A549 (cell line): ENCODE data around the gene ACAD9. TPM values are rescaled to one million over a fixed set of nuclear protein-coding genes. Genes with fewer than 3 reads are reported as not detected.

ENCODE experiments used
- ATAC-seq, 2 experiments: fragments of 200-7000 bp in 1 of 2; fragments of >200 bp in 1 of 2; cut with Nextera tagmentation in 1 of 2; cut with Tn5 transposase in 1 of 2; 3 replicates each; pipeline versions ENCODE4 v1.8.0 to v1.9.1; 2018 to 2020; ENCODE audit warnings: mild to moderate bottlenecking in 1 of 2, moderate library complexity in 1 of 2
- CTCF ChIA-PET: fragments of 300-600 bp; sonication (Branson Sonifier 250); formaldehyde crosslinking; extraction: SDS; loops from one replicate; lab custom pipeline; 2021; ENCODE audit warnings: antibody characterized with exemption, inconsistent platforms; lab: Yijun Ruan, JAX
- POLR2A ChIA-PET: fragments of 350-600 bp; formaldehyde crosslinking; extraction: SDS; loops from one replicate; lab custom pipeline; 2021; ENCODE audit warnings: antibody characterized with exemption, inconsistent platforms; lab: Yijun Ruan, JAX
- DNase-seq, 2 experiments: peaks; one replicate each; pipeline versions ENCODE4 v3.0.0 to v3.0.0-alpha.2; 2011 to 2016; ENCODE audit warnings: low read depth in 1 of 2, low spot score in 1 of 2
- FAIRE-seq: peaks from 2 replicates; lab custom pipeline; 2011; peaks lifted over from hg19 to GRCh38; lab: Jason Lieb, UNC
- H3K27ac ChIP-seq, 2 experiments: fragments of >200 bp; sonication (Bioruptor Twin); formaldehyde crosslinking; 3 replicates each; pipeline ENCODE4 v1.5.1; 2016 to 2017
- H3K4me1 ChIP-seq: fragments of >200 bp; sonication (Bioruptor Twin); formaldehyde crosslinking; 3 replicates; pipeline ENCODE4 v1.6.1; 2016
- H3K4me2 ChIP-seq: fragments of >200 bp; sonication (Bioruptor Twin); formaldehyde crosslinking; 3 replicates; pipeline ENCODE4 v1.6.1; 2016
- H3K4me3 ChIP-seq: fragments of >200 bp; sonication (Bioruptor Twin); formaldehyde crosslinking; 3 replicates; pipeline ENCODE4 v1.5.1; 2016
- H3K9me3 ChIP-seq: fragments of >200 bp; sonication (Bioruptor Twin); formaldehyde crosslinking; 3 replicates; pipeline ENCODE4 v1.6.1; 2016
- BHLHE40 ChIP-seq: IDR thresholded peaks from 2 replicates; pipeline ENCODE4 v1.6.1; 2012; ENCODE audit warnings: low read depth, low read length, inconsistent platforms
- CHD2 ChIP-seq: fragments of 150-350 bp; IDR thresholded peaks from 2 replicates; pipeline ENCODE4 v1.6.1; 2014; ENCODE audit warnings: low read length; ENCODE audit not compliant: partially characterized antibody
- CTCF ChIP-seq: fragments of >200 bp; sonication (Bioruptor Twin); formaldehyde crosslinking; IDR thresholded peaks from 3 replicates; pipeline ENCODE4 v1.5.1; 2016
- EHF ChIP-seq: fragments of 250-450 bp; sonication (Bioruptor Pico); IDR thresholded peaks from 2 replicates; pipeline ENCODE4 v1.5.0; 2020; ENCODE audit warnings: mild to moderate bottlenecking
- FOSL2 ChIP-seq, 2 experiments: fragments of 450-650 bp in 1 of 2; fragments of >200 bp in 1 of 2; sonication (Bioruptor Twin) in 1 of 2; formaldehyde crosslinking; IDR thresholded peaks; 2 replicates each; pipeline versions ENCODE4 v1.5.0 to v1.6.1; 2016 to 2020; ENCODE audit warnings: mild to moderate bottlenecking in 1 of 2, moderate library complexity in 1 of 2
- HDAC2 ChIP-seq: fragments of 200-600 bp; sonication (generic); IDR thresholded peaks from 2 replicates; pipeline ENCODE4 v1.6.1; 2016
- HEYL ChIP-seq: fragments of 250-450 bp; sonication (Bioruptor Pico); IDR thresholded peaks from 2 replicates; pipeline ENCODE4 v1.8.0; 2021; ENCODE audit warnings: mild to moderate bottlenecking, moderate library complexity
- HMGXB4 ChIP-seq: fragments of 250-450 bp; sonication (Bioruptor Pico); IDR thresholded peaks from 2 replicates; pipeline ENCODE4 v1.5.0; 2021; ENCODE audit warnings: mild to moderate bottlenecking, moderate library complexity, borderline replicate concordance
- JUNB ChIP-seq: fragments of >200 bp; sonication (Bioruptor Twin); formaldehyde crosslinking; IDR thresholded peaks from 2 replicates; pipeline ENCODE4 v1.6.1; 2016
- MAFK ChIP-seq: fragments of 450-650 bp; IDR thresholded peaks from 2 replicates; pipeline ENCODE4 v1.6.1; 2014; ENCODE audit not compliant: partially characterized antibody
- NFE2L2 ChIP-seq: fragments of 150-350 bp; conservative IDR thresholded peaks from 2 replicates; pipeline ENCODE4 v1.6.1; 2014; ENCODE audit warnings: low read length
- NR3C1 ChIP-seq: fragments of >200 bp; sonication (Bioruptor Twin); formaldehyde crosslinking; IDR thresholded peaks from 3 replicates; pipeline ENCODE4 v1.6.1; 2017
- PBX3 ChIP-seq: IDR thresholded peaks from 2 replicates; pipeline ENCODE4 v1.6.1; 2012
- PHF8 ChIP-seq: fragments of 200-600 bp; sonication (generic); IDR thresholded peaks from 2 replicates; pipeline ENCODE4 v1.6.1; 2016; ENCODE audit warnings: low read depth, mild to moderate bottlenecking, antibody characterized with exemption, moderate library complexity, borderline replicate concordance
- RARB ChIP-seq: fragments of 250-450 bp; sonication (Bioruptor Pico); IDR thresholded peaks from 2 replicates; pipeline ENCODE4 v1.8.0; 2021; ENCODE audit warnings: mild to moderate bottlenecking, moderate library complexity
- RCOR1 ChIP-seq: fragments of 150-350 bp; IDR thresholded peaks from 2 replicates; pipeline ENCODE4 v1.6.1; 2014; ENCODE audit warnings: antibody characterized with exemption, low read length, low read depth
- REST ChIP-seq: fragments of 200-600 bp; sonication (generic); IDR thresholded peaks from 2 replicates; pipeline ENCODE4 v1.6.1; 2016; ENCODE audit warnings: antibody characterized with exemption, mild to moderate bottlenecking, moderate library complexity
- ZFP36 ChIP-seq: fragments of 450-650 bp; IDR thresholded peaks from 2 replicates; pipeline ENCODE4 v1.6.1; 2014; ENCODE audit warnings: borderline replicate concordance; ENCODE audit not compliant: partially characterized antibody
- ZSCAN20 ChIP-seq: fragments of 250-450 bp; sonication (Bioruptor Pico); IDR thresholded peaks from 2 replicates; pipeline ENCODE4 v1.8.0; 2022; ENCODE audit warnings: mild to moderate bottlenecking, moderate library complexity
- WGBS: methylation state at CpG from one replicate; pipeline ENCODE4 v1.1.6; 2017; ENCODE audit errors: missing lambda C conversion rate; 5-methylcytosine and 5-hydroxymethylcytosine counted together
- polyA plus RNA-seq, 4 experiments: library from polyadenylated mRNA; depleted of rRNA in 3 of 4; stranded (reverse); fragments of >200 nt; fragmentation: RNase III in 1 of 4; extraction: RNeasy Plus Mini Kit Qiagen cat#74134 plus additional on column Dnase treatment in 1 of 4; gene quantifications; 2 replicates in 3 of 4; 3 replicates in 1 of 4; pipeline ENCODE4 v1.2.3, GENCODE V29; 2011 to 2017

The ACAD9 gene
- polyA plus RNA-seq, 2 of the 4 experiments (the other 2 are of a cell fraction): 26.1 to 29.2 TPM

DNA sequence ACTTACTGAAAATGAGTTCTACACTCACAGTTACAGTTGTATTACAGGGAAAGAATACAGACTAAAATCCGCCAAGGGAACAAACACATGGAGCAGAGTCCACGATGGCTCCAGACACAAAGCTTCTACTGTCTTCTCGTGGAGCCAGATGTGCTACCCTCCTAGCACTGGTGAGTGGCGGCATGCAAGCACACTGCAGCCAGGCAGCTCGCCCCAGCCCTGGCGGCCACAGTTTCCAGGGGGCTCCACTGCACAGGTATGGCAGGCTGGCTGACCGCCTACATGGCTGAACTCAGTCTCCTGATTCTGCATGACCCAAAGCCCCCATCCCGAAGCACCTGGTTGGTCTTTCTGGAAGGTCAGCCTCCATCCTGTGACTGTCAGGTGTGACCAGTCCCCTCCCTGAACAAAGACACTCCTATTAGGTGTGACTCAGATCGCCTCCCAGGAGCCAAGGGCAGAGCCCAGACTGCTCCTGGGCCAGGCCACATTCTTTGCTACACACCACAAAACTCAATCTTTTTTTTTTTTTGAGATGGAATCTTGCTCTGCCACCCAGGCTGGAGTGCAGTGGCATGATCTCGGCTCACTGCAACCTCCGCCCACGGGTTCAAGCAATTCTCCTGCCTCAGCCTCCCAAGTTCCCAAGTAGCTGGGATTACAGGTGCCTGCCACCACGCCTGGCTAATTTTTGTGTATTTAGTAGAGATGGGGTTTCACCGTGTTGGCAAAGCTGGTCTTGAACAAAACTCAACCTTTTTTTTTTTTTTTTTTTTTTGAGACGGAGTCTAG, 62.9 kb downstream of the ACAD9 start:
- 57% methylated on average over 14 of the region's 15 CpGs for WGBS
- CTCF ChIA-PET: interaction anchor here (1.3 kb wide), 1 partner anchor 28 kb away, joined by 3 read pairs; no protein-coding TSS in a partner anchor
- no peak overlapping the region for H3K4me2 ChIP-seq
- H3K9me3 ChIP-seq: no peaks in the 10 kb centered on the region
- FAIRE-seq: no peak
- H3K4me3 ChIP-seq: no peak overlapping the region
- TF ChIP-seq CHD2 (no peak), PHF8 (no peak), PBX3 (no peak), ZSCAN20 (CRISPR knock-in tag) (no peak), FOSL2 (IDR thresholded peaks at IDR 0.05) (no peak), FOSL2 (CRISPR knock-in tag; IDR thresholded peaks at IDR 0.05) (no peak), RCOR1 (no peak), CTCF (no peak), EHF (CRISPR knock-in tag) (no peak), NR3C1 (no peak), NFE2L2 (no peak), HEYL (CRISPR knock-in tag) (no peak), BHLHE40 (no peak), RARB (CRISPR knock-in tag) (no peak), REST (no peak), HDAC2 (no peak), MAFK (no peak), ZFP36 (no peak), HMGXB4 (CRISPR knock-in tag) (no peak), JUNB (no peak)
- TF ChIP-seq, all 56 proteins: peak for 0
- Histone ChIP-seq H3K27ac (no peak overlapping the region), H3K4me1 (no peaks in the 10 kb centered on the region)
- ATAC-seq: no peak
- DNase-seq: no peak
- POLR2A ChIA-PET: no interaction called here
